ENCODE measurements around the gene FAM120A.
"Not testable (repeated sequence)": the region's sequence is repeated elsewhere in the genome, so short reads cannot be mapped to it uniquely, and the experiment has no call there.

FAM120A gene

GRCh38 chr9:93507768-93508167 is 56.3 kb downstream of the FAM120A start:
- H3K36me3 ChIP-seq (replicated peaks): peaks cover 5% of the 10 kb centered on the region
- no peak overlapping the region for H3K27ac ChIP-seq
- H3K4me3 ChIP-seq (ENCODE audit: low read depth, low read length): no peak overlapping the region
- DNase-seq: no peak
- H3K27me3 ChIP-seq (replicated peaks): no peaks in the 10 kb centered on the region
- TF ChIP-seq, protein P1, sequence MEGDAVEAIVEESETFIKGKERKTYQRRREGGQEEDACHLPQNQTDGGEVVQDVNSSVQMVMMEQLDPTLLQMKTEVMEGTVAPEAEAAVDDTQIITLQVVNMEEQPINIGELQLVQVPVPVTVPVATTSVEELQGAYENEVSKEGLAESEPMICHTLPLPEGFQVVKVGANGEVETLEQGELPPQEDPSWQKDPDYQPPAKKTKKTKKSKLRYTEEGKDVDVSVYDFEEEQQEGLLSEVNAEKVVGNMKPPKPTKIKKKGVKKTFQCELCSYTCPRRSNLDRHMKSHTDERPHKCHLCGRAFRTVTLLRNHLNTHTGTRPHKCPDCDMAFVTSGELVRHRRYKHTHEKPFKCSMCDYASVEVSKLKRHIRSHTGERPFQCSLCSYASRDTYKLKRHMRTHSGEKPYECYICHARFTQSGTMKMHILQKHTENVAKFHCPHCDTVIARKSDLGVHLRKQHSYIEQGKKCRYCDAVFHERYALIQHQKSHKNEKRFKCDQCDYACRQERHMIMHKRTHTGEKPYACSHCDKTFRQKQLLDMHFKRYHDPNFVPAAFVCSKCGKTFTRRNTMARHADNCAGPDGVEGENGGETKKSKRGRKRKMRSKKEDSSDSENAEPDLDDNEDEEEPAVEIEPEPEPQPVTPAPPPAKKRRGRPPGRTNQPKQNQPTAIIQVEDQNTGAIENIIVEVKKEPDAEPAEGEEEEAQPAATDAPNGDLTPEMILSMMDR (IDR thresholded peaks at IDR 0.05; ENCODE audit: low read depth, low read length, missing control alignments): no peak
- in situ Hi-C loops (cut with HindIII; ENCODE audit: low pct_ligation_motif_present, low sequenced_read_pairs): no loop called here

DNA sequence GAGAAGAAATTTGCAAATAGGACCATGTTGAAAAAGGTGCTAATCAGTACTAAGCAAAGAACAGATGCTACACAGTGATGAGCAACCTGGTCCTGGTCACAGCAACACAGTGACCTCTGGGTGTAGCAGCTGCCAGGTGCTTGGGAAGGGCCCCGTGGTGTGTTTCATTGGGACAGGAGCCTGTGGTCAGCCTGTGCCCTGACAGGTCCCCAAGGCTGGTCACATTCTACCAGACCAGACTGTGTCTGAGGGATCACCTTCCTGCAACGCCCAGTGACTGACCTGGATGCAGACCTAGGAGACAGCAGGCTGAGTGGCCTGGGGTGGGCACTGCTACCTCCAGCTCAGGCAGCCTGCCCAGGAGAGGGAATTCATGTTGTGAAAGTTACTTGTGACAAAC is 56.7 kb downstream of the FAM120A start:
- peaks cover 2% of the 10 kb centered on the region for H3K36me3 ChIP-seq (replicated peaks)
- DNase-seq: no peak
- TF ChIP-seq, protein P1 (IDR thresholded peaks at IDR 0.05; ENCODE audit: low read depth, low read length, missing control alignments): no peak
- no peaks in the 10 kb centered on the region for H3K27me3 ChIP-seq (replicated peaks)
- no peak overlapping the region for H3K4me3 ChIP-seq (ENCODE audit: low read depth, low read length)
- no peak overlapping the region for H3K27ac ChIP-seq
- in situ Hi-C loops (cut with HindIII; ENCODE audit: low pct_ligation_motif_present, low sequenced_read_pairs): no loop called here

- DNase-seq: no peak
- no peaks in the 10 kb centered on the region for H3K27me3 ChIP-seq (replicated peaks)
- no peak overlapping the region for H3K27ac ChIP-seq
- H3K4me3 ChIP-seq (ENCODE audit: low read depth, low read length): no peak overlapping the region
- TF ChIP-seq, protein P1 (IDR thresholded peaks at IDR 0.05; ENCODE audit: low read depth, low read length, missing control alignments): no peak
- in situ Hi-C loops (cut with HindIII; ENCODE audit: low pct_ligation_motif_present, low sequenced_read_pairs): no loop called here
- peaks cover 2% of the 10 kb centered on the region for H3K36me3 ChIP-seq (replicated peaks)
Observed at GRCh38 chr9:93509084-93509483, 57.6 kb downstream of the FAM120A start.

DNA sequence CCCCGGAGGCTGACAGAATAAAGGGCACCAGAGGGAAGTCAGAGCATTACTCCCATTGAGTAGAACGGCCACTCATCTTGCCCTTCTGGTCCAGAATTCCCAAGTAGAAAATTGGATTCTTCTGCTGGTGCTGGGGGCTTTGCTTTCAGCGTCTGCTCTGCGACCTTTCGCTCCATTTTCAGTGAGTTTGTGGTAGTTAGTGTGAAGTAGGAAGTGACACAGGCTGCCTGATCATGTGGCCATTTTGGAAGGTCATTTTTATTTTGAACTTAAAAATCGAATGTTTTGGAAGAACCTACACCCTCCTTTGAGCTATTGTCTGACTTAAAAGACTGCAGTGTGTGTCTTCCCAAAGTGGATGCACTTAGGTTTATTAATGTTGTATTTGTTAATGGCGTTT is 58.6 kb downstream of the FAM120A start:
- TF ChIP-seq, protein P1 (IDR thresholded peaks at IDR 0.05; ENCODE audit: low read depth, low read length, missing control alignments): no peak
- no peak for DNase-seq
- H3K27ac ChIP-seq: no peak overlapping the region
- no peak overlapping the region for H3K4me3 ChIP-seq (ENCODE audit: low read depth, low read length)
- in situ Hi-C loops (cut with HindIII; ENCODE audit: low pct_ligation_motif_present, low sequenced_read_pairs): no loop called here
- no peaks in the 10 kb centered on the region for H3K27me3 ChIP-seq (replicated peaks)
- peaks cover 2% of the 10 kb centered on the region for H3K36me3 ChIP-seq (replicated peaks)

- H3K27ac ChIP-seq; H3K36me3 ChIP-seq (replicated peaks); DNase-seq; H3K27me3 ChIP-seq (replicated peaks); in situ Hi-C loops (cut with HindIII; ENCODE audit: low pct_ligation_motif_present, low sequenced_read_pairs); H3K4me3 ChIP-seq (ENCODE audit: low read depth, low read length): not testable (repeated sequence)
Observed at GRCh38 chr9:93511228-93511627, 59.7 kb downstream of the FAM120A start.

DNA sequence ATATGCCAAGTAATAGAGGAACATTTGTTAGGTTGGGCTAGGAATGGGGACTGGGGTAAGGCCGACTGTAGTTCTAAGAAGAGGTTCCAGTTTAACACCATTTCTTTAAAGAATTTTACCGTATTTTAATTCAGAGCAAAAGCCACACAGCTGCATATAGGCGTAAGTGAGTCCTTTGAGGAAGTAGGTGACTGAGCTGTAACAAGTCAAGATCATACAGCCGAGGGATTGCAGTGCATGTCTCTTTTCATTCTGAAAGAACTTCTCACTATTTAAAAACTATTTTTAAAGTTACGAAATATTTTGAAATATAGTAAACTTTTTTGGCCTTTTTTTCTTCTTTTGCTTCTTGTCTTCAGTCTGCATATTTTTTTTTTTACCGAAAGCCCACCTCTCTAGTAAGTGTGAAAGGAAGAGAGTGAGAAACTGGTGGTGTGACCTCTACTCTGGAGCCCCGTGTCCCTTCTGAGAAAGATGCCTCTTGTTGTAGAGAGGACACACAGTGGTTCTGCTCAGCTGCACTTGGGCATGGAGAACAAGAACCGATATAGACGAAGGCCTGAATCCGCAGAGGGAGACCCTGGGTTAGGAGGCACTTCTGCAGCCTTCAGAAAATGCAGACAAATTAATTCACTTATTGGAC is 60.8 kb downstream of the FAM120A start:
- in situ Hi-C loops (cut with HindIII; ENCODE audit: low pct_ligation_motif_present, low sequenced_read_pairs); H3K27ac ChIP-seq; DNase-seq; H3K4me3 ChIP-seq (ENCODE audit: low read depth, low read length); H3K27me3 ChIP-seq (replicated peaks); H3K36me3 ChIP-seq (replicated peaks): not testable (repeated sequence)

- no peak overlapping the region for H3K27ac ChIP-seq
- in situ Hi-C loops (cut with HindIII; ENCODE audit: low pct_ligation_motif_present, low sequenced_read_pairs): no loop called here
- no peak for DNase-seq
- H3K4me3 ChIP-seq (ENCODE audit: low read depth, low read length): no peak overlapping the region
- TF ChIP-seq, protein P1 (IDR thresholded peaks at IDR 0.05; ENCODE audit: low read depth, low read length, missing control alignments): no peak
- H3K36me3 ChIP-seq (replicated peaks): peaks cover 7% of the 10 kb centered on the region
- H3K27me3 ChIP-seq (replicated peaks): no peaks in the 10 kb centered on the region
Observed at GRCh38 chr9:93513606-93514005, 62.1 kb downstream of the FAM120A start.

Data from brain microvascular endothelial cell (primary cell).